Cortex of kidney (tissue), 1 donor: ENCODE measurements around the gene HEMGN.

Experiments used
- DNase-seq: peaks from one replicate; lab custom pipeline; 2025; lab: John Stamatoyannopoulos, UW

The HEMGN gene

GRCh38 chr9:97928986-97929604 lies 8.9 kb downstream of the HEMGN start:
- DNase-seq = no peak

GRCh38 chr9:97925497-97926334 lies 12.3 kb downstream of the HEMGN start:
- DNase-seq = no peak

- no peak for DNase-seq
Observed at GRCh38 chr9:97924386-97924785, 13.6 kb downstream of the HEMGN start.

GRCh38 chr9:97923529-97924108 lies 14.4 kb downstream of the HEMGN start:
- no peak for DNase-seq

- DNase-seq = peak; percentile 64
Observed at GRCh38 chr9:97921959-97922724, 15.8 kb downstream of the HEMGN start, which contains the start of gene TRMO. Gene TRMO, minus strand, starts transcription at chr9:97922500. Its CDS starts 7 bp downstream, at chr9:97922493.

- DNase-seq = no peak
Observed at GRCh38 chr9:97919217-97919813, 18.7 kb downstream of the HEMGN start.

GRCh38 chr9:97918611-97919010 lies 19.4 kb downstream of the HEMGN start:
- no peak for DNase-seq

GRCh38 chr9:97911970-97912369 lies 26.0 kb downstream of the HEMGN start:
- no peak for DNase-seq

- no peak for DNase-seq
Observed at GRCh38 chr9:97911528-97911927, 26.4 kb downstream of the HEMGN start.

GRCh38 chr9:97910357-97910756 lies 27.6 kb downstream of the HEMGN start:
- DNase-seq = no peak

- DNase-seq = no peak
Observed at GRCh38 chr9:97908705-97909104, 29.3 kb downstream of the HEMGN start.

GRCh38 chr9:97907632-97908031 lies 30.3 kb downstream of the HEMGN start:
- DNase-seq = no peak

- no peak for DNase-seq
Observed at GRCh38 chr9:97907046-97907445, 30.9 kb downstream of the HEMGN start.

- no peak for DNase-seq
Observed at GRCh38 chr9:97906236-97906831, 31.6 kb downstream of the HEMGN start.

- no peak for DNase-seq
Observed at GRCh38 chr9:97905228-97905627, 32.7 kb downstream of the HEMGN start.

GRCh38 chr9:97904725-97905124 lies 33.2 kb downstream of the HEMGN start:
- no peak for DNase-seq

- no peak for DNase-seq
Observed at GRCh38 chr9:97903177-97903576, 34.8 kb downstream of the HEMGN start.

- DNase-seq = no peak
Observed at GRCh38 chr9:97900738-97901565, 37.0 kb downstream of the HEMGN start.

GRCh38 chr9:97900103-97900737 lies 37.8 kb downstream of the HEMGN start:
- DNase-seq = no peak

- DNase-seq = no peak
Observed at GRCh38 chr9:97895695-97896332, 42.2 kb downstream of the HEMGN start.
